Measurements from ENCODE around the gene SYNE1.
A peak's percentile ranks its signal among the peaks of the same experiment; 100 is the strongest.

Gene SYNE1

DNA sequence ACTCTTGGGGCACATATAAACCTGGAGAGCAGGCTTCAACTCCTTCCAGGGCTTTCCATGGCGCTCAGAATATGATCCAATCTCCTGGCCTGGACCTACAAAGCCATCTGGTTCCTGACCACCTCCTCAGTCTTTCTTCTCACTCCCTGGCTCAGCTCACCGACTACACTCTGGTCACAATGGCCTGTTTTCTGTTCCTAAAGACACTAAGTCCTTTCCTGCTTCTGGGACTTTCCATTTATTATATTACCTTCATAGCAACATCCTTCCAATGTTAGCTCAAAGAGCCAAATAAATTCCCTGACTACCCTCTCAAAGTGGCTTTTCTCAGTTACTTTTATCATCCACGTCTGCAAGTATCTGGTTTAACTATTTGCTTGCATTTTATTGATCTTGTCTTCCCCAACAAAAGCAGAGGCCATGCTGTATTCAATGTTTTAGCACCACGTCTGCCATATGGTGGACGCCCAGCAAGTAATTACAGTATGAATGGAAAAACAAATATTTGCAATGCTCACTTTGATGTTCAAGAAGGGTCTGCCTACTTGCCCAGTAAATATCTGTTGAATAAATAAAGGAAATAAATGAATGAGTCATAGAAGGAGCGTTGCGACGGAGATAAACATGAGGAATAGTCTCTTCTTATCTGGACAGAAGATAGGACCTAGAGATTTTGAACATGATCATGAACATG is 501.3 kb downstream of the SYNE1 start:
- DNase-seq (ENCODE audit: low spot score), result no peak

- DNase-seq (ENCODE audit: low spot score), result no peak
These were observed 506.7 kb downstream of the SYNE1 start for GRCh38 chr6:152130441-152130840.

GRCh38 chr6:152129691-152130151 is 507.4 kb downstream of the SYNE1 start:
- no peak for DNase-seq (ENCODE audit: low spot score)

DNA sequence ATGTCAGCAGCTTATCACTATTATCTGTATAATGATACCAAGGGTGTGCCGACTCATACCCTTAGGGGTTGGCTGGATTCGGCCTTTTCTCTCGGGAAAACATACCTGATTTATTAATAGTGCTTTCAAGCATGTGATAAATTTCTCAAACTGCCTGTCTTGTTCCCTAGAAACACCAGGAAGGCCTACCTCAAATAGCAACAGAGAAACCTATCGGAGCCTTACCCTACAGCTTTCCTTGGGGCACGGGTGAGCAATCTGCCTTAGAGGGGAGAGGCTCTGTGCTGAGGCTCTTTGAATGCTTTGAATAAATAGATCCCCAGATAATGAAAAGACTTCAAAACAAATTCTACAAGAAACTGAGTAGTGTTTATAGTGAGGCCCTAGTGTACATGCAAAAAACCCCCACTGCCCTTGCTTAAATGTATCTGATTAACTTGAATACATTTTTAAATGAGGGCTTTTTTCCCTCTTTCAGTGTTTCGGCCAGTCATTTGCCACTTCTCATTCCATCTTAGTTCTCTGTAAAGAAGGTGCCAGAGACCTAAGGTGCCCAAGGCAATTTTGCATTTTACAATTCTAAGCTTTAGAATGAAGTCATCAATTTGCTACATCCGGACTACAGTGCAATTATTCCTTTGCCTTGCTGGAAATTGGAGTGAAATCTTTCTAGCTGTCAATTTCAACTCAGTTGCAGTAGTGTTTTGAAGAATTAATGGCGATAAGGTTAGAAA is 509.6 kb downstream of the SYNE1 start:
- no peak for DNase-seq (ENCODE audit: low spot score)

DNA sequence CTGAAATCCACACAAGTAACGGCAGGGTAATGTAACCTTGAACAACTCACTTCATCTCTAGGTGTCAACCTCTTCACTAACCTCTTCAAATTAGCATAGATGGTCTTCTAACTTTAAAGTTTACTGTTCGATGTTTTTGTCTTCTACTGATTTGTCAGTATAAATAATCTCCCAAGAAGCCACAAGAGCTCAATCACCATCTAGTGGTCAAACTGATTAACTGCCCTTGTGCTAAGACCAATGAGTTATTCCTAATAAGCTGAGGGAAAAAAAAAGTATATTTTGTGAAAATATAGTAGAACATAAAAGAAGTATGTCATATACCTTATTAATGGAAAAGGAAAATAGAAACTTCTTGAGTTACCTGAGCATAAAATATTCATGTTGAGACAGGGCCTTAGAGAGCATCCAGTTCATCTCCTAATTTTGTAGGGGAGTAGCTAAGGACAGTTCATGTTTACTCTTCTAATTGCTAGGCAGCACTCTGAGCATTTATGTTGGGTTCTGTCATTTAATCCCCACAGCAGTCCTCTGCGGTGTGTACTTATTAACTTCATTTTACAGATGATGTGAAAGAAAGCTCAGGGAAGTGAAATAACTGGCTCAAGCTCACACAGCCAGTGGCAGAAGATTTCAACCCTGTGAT is 512.6 kb downstream of the SYNE1 start:
- peak; percentile 63 for DNase-seq (ENCODE audit: low spot score)

GRCh38 chr6:152123076-152123475 is 514.1 kb downstream of the SYNE1 start:
- DNase-seq (ENCODE audit: low spot score), result no peak

DNA sequence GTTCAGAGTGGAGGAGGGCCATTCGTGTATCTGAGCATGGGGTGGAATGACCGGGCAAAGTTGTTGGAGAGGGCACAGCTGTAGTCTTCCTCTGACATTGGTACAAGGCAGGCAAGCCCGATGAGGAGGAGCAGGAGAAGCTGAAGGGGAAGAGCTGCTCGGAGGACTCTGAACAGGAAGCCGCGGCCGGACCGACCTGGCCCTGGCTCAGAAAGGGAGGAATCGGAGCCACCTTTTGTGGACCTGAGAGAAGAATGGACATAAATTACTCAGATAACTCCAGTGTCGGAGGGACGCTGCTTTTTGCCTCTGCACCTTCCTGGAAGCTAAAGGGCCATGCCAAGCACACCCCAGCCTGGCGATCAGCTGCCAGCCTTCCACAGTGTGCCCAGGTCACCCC is 514.7 kb downstream of the SYNE1 start:
- no peak for DNase-seq (ENCODE audit: low spot score)

DNA sequence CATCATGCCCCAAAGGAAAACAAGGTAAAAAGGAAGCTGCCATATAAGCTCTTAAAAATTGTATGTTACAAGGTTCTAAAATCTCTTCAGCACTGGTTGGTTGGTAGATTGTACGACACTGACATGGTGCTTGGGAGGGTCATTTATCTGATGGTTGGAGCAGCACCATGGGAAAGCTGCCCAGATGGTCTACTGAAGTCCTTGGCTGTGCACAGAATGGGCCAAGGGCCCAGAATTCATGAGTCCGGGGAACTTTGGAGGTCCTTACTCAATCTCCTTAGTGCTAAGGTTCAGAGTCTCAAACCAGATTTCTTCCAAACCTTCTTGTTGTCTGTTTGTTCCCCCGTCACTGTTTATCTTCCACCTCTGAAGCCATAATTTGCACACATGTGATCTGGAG is 515.3 kb downstream of the SYNE1 start:
- DNase-seq (ENCODE audit: low spot score), result no peak

- no peak for DNase-seq (ENCODE audit: low spot score)
These were observed 517.3 kb downstream of the SYNE1 start for GRCh38 chr6:152119831-152120230.

DNA sequence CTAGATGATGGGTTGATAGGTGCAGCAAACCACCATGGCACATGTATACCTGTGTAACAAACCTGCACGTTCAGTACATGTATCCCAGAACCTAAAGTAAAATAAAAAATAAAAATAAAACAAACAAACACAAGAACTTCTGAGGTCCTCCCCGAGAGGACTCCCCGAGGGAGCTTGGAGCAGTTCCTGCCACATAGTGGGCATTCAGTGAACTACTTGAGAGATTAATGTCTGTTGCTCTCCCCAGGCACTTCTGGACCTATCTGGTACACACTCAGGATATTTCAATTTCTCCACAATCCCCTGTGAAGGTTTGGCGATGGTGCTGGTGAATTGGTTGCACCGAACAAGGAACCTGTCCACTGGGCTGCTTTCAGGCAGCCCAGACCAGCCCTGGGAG is 518.5 kb downstream of the SYNE1 start:
- no peak for DNase-seq (ENCODE audit: low spot score)

DNA sequence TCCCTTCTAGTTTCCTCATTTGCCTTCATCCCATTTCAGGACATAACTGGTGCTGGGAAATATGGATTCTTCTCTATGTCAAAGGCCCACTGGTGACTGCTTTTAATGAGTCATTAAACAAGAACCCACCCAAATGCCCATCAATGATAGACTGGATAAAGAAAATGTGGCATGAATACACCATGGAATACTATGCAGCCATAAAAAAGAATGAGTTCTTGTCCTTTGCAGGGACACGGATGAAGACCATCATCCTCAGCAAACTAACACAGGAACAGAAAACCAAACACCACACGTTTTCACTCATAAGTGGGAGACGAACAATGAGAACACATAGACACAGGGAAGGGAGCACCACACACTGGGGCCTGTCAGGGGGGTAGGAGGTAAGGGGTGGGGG is 518.9 kb downstream of the SYNE1 start:
- no peak for DNase-seq (ENCODE audit: low spot score)

DNA sequence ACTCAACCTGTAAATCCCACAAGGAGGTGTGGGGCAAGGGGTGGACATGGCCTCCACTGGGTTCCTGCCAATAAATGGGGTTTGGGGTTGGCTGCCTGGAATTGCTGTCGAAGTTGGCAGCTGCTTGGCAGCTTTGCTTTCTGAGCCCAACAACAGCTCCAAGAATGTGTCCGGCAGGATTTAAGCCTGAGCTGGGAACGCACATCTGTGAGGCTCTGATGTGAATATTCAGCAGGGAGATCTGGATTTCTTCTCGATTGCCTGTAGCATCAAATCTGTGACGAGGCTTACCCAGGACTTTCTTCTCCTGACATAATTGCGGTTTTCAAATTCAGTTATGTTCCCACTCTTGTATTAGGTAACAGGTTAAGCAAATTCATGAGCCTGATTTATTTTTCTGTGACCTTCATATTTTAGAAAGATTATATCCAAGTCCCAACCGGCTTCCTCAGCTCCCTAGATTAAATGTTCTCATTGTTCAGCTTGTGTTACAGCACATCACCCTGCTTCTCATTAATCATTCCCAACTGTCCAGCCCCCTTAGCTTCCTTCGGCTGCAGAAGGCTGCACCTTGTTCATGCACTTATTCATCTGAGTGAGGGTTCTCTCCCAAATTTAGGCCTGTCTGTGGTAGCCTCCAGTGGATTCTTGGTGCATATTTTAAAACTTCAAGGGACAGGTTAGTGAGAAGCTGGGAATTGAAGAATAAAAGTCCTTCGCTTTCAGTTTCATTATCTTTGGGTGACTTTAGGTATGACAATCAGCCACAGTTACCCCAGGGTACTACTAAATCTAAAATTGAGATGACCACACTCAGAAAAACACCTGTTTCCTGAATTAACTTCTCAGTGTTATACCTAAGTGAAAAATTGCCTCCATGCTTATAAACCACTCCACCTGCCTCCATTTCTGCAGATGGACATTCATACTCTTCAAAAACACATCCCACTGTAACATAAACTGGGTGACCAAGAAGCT is 519.7 kb downstream of the SYNE1 start:
- no peak for DNase-seq (ENCODE audit: low spot score)

DNA sequence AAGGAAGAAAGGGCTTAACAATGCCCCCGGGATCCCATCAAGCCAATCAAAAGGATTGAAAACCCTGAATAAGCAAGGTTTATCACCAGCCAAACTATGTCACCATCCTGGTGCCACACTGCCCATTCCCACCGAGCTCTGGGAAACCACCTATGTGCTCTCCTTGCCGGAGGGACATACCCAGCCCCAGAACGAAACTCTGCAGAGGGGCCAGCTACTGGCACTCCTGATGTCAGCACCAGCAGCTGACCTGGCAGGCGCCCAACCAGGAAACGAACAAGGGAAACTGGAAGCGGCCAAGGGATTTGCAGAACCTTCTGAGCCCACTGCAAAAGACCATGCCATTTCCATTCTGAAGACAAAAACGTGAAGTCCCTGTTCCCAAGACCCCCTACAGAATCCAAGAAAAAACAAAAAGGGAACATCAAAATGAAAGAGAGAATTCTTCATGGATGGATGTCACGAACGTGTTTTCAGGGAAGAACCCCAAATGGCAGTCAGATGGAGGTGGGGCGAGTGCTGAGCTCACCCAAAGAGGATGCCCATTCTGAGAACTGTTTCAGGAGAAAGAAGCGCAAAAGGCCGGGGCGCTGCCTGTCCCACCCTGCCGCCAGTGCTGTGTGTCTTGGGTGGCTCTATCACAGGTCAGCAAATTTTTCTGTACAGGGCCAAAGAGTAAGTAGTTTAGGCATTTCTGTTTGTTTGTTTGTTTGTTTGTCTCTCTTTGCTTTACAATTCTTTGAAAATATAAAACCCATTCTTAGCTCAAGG is 524.5 kb downstream of the SYNE1 start:
- DNase-seq (ENCODE audit: low spot score), result peak; percentile 52

- peak; percentile 36 for DNase-seq (ENCODE audit: low spot score)
These were observed 526.0 kb downstream of the SYNE1 start for GRCh38 chr6:152110886-152111820.

GRCh38 chr6:152107973-152108372 is 529.2 kb downstream of the SYNE1 start:
- no peak for DNase-seq (ENCODE audit: low spot score)

GRCh38 chr6:152100183-152100618 is 537.0 kb downstream of the SYNE1 start:
- no peak for DNase-seq (ENCODE audit: low spot score)

DNA sequence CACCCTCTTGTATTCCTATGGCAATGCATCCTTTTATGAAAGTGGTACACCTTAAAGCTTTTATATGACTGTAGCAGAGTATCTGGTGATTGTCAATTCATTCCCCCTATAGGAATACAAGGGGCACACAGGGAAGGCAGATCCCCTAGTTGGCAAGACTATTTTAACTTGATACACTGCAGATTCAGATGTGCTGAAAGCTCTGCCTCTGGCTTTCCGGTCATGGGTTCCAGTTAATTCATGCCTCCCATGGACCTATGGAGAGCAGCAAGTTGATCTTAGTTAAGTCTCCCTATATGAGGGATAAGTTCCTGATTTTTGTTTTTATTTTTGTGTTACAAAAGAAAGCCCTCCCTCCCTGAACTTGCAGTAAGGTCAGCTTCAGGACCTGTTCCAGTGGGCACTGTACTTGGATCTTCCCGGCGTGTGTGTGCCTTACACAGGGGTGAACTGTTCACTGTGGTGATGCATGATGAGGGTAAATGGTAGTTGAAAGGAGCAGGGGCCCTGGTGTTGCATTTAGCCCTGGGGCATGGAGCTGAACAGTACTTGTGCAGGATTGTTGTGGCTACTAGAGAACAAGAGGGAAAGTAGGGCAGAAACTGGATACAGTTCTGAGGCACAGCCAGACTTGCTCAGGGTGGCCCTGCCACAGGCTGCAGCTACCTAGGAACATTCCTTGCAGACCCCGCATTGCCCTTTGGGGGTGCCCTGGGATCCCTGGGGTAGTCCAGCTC is 537.5 kb downstream of the SYNE1 start:
- DNase-seq (ENCODE audit: low spot score), result no peak

GRCh38 chr6:152098683-152099082 is 538.5 kb downstream of the SYNE1 start:
- DNase-seq (ENCODE audit: low spot score), result no peak

GRCh38 chr6:152096863-152097496 is 540.2 kb downstream of the SYNE1 start:
- DNase-seq (ENCODE audit: low spot score), result no peak

All from Ammon's horn (tissue), 1 donor.